Measurements from ENCODE around the gene LINGO1. TPM values are rescaled to one million over a fixed set of nuclear protein-coding genes. Genes with fewer than 3 reads are reported as not detected.

The LINGO1 gene
- total and polyA plus RNA-seq, 3 donors from 2014 or later: 16.6 to 22.4 (median 16.7) TPM

DNA sequence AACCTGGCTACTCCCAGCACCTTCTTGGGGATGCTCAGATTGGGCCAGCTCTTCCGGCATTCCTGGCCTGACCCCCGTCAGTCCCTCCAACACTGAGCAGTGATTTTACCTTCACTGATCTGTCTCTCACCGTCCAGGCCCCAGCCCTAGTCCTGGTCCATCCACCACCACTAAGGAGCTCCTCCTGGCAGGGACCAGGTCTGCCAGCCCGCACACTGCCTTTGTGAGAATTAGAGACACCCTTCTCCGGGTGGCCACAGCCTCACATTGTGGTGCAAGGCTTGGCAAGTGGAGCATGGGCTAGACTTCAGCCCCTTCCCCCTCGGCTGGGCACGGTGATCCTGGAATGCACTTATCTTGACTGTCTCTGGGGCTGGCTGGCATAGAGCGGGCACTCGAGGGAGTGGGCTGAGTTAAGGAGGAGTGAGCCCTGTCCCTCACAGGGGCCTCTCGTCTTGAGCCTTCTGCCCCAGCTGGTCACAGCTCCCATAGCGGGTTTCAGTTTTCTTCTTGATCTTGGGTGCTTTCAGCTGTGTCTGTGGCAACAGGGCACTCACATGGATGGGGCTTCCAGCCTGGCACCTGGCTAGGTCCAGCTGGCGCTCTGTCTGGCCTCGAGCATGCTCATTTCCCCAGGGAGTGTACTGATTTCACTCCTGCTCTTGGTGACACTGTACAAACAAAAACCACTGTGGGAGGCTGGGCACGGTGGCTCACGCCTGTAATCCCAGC lies 53.9 kb downstream of the LINGO1 start:
- no peaks in the 10 kb centered on the region for H3K9me3 ChIP-seq
- WGBS, 2 donors: 64 to 86% methylated on average over 15 of the region's 15 CpGs
- H3K36me3 ChIP-seq (ENCODE audit: low read depth, missing control alignments): no peaks in the 10 kb centered on the region
- H3K4me1 ChIP-seq: no peaks in the 10 kb centered on the region
- H3K4me3 ChIP-seq: no peak overlapping the region
- H3K27ac ChIP-seq: no peak overlapping the region
- DNase-seq: no peak
- intact Hi-C loops (cut with DNase I; ENCODE audit: low total_unique reads): no loop called here
- H3K27me3 ChIP-seq: no peaks in the 10 kb centered on the region
- TF ChIP-seq POLR2A (IDR thresholded peaks at IDR 0.05): no peak
- TF ChIP-seq, protein P1, sequence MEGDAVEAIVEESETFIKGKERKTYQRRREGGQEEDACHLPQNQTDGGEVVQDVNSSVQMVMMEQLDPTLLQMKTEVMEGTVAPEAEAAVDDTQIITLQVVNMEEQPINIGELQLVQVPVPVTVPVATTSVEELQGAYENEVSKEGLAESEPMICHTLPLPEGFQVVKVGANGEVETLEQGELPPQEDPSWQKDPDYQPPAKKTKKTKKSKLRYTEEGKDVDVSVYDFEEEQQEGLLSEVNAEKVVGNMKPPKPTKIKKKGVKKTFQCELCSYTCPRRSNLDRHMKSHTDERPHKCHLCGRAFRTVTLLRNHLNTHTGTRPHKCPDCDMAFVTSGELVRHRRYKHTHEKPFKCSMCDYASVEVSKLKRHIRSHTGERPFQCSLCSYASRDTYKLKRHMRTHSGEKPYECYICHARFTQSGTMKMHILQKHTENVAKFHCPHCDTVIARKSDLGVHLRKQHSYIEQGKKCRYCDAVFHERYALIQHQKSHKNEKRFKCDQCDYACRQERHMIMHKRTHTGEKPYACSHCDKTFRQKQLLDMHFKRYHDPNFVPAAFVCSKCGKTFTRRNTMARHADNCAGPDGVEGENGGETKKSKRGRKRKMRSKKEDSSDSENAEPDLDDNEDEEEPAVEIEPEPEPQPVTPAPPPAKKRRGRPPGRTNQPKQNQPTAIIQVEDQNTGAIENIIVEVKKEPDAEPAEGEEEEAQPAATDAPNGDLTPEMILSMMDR (IDR thresholded peaks at IDR 0.05): no peak

DNA sequence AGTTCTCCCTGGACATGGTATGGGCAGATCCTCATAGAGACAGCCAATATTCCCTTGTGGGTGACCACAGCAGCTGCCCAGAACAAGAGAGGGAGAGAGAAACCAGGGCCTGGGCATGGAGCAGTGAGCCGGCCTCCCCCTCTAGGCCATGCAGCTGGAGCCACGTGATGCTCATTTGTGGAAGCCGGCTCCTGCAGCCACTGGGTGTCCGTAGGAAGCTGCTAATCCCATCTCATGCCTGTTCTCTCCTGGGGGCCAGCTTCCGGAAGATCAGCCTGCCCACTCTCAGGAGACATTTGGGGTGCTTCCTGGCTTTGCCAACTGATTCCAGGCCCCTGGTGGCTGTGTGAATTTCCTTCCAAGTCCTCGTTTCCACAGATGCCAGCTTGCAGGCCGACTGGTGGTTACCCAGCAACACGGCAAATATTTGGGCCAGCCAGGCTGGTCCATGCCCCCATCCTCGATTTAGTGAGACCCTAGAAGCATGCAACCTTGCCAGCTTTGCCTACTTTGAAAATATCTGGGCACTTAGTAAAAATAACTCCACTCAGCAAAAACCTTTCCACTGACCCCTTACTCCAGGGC lies 55.3 kb downstream of the LINGO1 start:
- intact Hi-C loops (cut with DNase I; ENCODE audit: low total_unique reads): no loop called here
- H3K36me3 ChIP-seq (ENCODE audit: low read depth, missing control alignments): no peaks in the 10 kb centered on the region
- H3K9me3 ChIP-seq: no peaks in the 10 kb centered on the region
- no peak for TF ChIP-seq POLR2A (IDR thresholded peaks at IDR 0.05)
- H3K4me3 ChIP-seq: no peak overlapping the region
- H3K4me1 ChIP-seq: no peaks in the 10 kb centered on the region
- no peak for DNase-seq
- no peaks in the 10 kb centered on the region for H3K27me3 ChIP-seq
- H3K27ac ChIP-seq: no peak overlapping the region
- 90 to 91% methylated on average over 5 to 7 of the region's 9 CpGs for WGBS, 2 donors

DNA sequence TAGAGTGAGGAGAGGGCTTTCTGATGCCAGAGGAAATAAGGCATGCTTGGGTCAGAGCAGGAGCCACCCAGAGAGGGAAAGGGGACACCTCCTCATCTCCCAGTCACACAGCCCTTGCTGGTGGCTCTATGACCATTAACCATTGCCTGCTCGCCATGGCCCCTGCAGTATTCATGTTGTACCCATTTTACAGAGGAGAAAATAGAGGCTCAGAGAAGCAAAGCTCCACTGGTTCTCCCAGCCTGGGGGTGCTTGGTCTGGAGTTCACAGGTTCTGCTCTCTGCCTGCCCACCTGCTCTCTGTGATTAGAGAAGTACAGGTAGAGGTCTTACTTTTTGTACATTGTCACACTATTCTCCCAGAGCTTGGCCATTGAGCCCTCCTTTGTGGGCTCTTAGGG lies 56.2 kb downstream of the LINGO1 start:
- no peaks in the 10 kb centered on the region for H3K9me3 ChIP-seq
- no peak for DNase-seq
- H3K4me3 ChIP-seq: no peak overlapping the region
- TF ChIP-seq, protein P1 (IDR thresholded peaks at IDR 0.05): no peak
- no peak for TF ChIP-seq POLR2A (IDR thresholded peaks at IDR 0.05)
- 95 to 100% methylated on average over 1 of the region's 1 CpG for WGBS, 2 donors
- H3K27ac ChIP-seq: no peak overlapping the region
- intact Hi-C loops (cut with DNase I; ENCODE audit: low total_unique reads): no loop called here
- H3K4me1 ChIP-seq: no peaks in the 10 kb centered on the region
- H3K36me3 ChIP-seq (ENCODE audit: low read depth, missing control alignments): no peaks in the 10 kb centered on the region
- no peaks in the 10 kb centered on the region for H3K27me3 ChIP-seq

DNA sequence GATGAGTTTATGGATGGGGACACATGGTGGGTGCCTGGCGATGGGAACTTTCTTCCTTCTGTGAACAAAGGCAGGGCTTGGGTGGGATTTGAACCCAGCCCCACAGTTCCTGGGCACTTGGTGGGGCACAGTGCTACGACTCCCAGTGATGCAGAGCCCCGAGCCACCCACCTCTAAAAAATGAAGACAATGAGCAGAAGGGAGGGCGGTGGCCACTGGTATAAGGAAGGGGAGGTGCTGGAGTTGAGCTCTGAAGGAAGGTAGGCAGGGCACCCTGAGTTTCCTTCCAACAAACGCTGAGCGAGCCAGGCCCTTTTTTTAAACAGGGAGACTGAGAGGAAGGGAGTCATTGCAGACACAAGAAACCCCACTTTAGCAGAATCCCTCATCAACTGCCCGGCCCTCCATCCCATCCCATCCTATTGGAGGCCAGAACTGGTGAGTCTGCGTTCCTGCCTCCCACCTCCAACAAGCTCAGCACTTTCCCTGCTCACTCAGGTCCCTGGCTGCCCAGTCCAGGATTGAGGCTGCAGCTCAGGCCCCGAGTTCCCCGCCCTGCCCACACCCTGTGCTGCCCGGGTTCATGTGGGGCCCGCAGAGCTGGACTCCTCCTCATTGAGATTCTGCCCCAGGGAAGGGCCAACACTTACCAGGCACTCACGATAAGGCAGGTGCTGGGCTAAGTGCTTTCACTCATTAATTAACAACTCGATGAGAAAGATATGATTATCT lies 57.3 kb downstream of the LINGO1 start:
- no peak for TF ChIP-seq POLR2A (IDR thresholded peaks at IDR 0.05)
- Histone ChIP-seq H3K27ac (no peak overlapping the region), H3K36me3 (ENCODE audit: low read depth, missing control alignments) (no peaks in the 10 kb centered on the region), H3K4me1 (no peaks in the 10 kb centered on the region), H3K9me3 (no peaks in the 10 kb centered on the region), H3K27me3 (no peaks in the 10 kb centered on the region), H3K4me3 (no peak overlapping the region)
- intact Hi-C loops (cut with DNase I; ENCODE audit: low total_unique reads): no loop called here
- DNase-seq: no peak
- WGBS, 2 donors: 86 to 92% methylated on average over 14 of the region's 14 CpGs

DNA sequence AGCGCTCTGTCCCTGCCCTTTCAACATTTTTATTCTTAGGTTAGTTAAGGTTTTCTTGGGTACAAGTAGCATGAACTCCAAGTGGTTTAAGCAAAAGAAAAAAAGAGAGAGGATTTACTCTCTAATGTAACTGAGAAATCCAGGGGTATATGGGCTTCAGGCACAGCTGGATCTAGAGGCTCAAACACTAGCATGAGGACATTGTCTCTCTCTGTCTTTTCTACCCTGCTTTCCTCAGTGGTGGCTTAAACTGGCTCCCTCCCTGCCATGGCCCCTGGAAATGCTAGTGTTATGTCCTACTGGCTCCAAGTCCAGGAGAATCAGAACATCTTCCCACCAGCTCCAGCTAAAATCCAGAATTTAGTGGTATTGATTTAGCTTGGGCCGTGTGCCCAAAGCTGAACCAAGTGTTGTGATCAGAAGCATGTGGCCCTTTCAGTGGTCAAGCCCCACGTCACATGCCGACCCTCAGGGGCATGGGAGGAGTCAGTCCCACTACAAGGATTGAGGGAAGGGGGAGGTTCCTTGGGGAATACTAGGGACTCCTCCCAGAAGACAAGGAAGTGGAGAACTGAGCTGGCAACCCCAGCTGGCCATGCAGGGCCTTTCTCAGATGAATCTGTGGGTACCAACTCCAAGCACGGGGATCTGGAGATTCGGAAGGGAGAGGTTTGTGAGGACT lies 58.0 kb downstream of the LINGO1 start:
- H3K4me1 ChIP-seq: peaks cover 4% of the 10 kb centered on the region
- WGBS, 2 donors: 90 to 95% methylated on average over 4 to 6 of the region's 6 CpGs
- DNase-seq: no peak

More for the DNA sequence above, 58.0 kb downstream of the LINGO1 start:
- intact Hi-C loops (cut with DNase I; ENCODE audit: low total_unique reads): no loop called here
- Histone ChIP-seq H3K36me3 (ENCODE audit: low read depth, missing control alignments) (no peaks in the 10 kb centered on the region), H3K27ac (no peak overlapping the region), H3K27me3 (no peaks in the 10 kb centered on the region), H3K4me3 (no peak overlapping the region), H3K9me3 (no peaks in the 10 kb centered on the region)
- TF ChIP-seq, protein P1 (IDR thresholded peaks at IDR 0.05): no peak
- no peak for TF ChIP-seq POLR2A (IDR thresholded peaks at IDR 0.05)
